HFF-Myc (cell line): Measurements from ENCODE around the gene OTOP3.
A peak's percentile ranks its signal among the peaks of the same experiment; 100 is the strongest.
"Not testable (repeated sequence)": the region's sequence is repeated elsewhere in the genome, so short reads cannot be mapped to it uniquely, and the experiment has no call there.

ENCODE experiments used
- DNase-seq: peaks from one replicate; pipeline ENCODE4 v3.0.0-alpha.2; 2011; ENCODE audit warnings: low read depth; ENCODE audit errors: extremely low read depth
- H3K4me3 ChIP-seq: replicated peaks from 2 replicates; pipeline ENCODE4 v1.5.1; 2011; ENCODE audit warnings: low read depth, mild to moderate bottlenecking, control low read depth, low read length
- TF ChIP-seq, protein P1 (sequence below): IDR thresholded peaks from 2 replicates; pipeline ENCODE4 v1.5.1; 2012; ENCODE audit warnings: mild to moderate bottlenecking, low read depth, low read length, control low read depth; ENCODE audit errors: missing control alignments

OTOP3 gene

DNA sequence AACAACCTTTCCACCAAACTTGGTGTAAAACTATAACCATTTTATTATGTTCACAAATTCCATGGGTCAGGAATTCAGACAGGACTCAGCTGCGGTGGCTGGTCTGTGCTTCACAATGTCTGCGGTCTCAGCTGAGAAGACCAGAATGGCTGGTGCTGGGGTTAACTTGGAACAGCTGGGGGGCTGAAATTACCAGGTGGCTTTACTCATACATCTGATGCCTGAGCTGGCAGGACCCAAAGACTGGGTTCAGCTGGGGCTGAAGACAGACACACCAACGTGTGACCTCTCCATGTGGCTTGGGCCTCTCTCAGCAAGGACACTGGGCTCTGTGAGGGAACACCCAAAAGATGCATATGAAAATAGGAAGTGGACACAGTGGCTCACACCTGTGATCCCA, 42.5 kb downstream of the OTOP3 start:
- H3K4me3 ChIP-seq: no peak overlapping the region
- TF ChIP-seq, protein P1, sequence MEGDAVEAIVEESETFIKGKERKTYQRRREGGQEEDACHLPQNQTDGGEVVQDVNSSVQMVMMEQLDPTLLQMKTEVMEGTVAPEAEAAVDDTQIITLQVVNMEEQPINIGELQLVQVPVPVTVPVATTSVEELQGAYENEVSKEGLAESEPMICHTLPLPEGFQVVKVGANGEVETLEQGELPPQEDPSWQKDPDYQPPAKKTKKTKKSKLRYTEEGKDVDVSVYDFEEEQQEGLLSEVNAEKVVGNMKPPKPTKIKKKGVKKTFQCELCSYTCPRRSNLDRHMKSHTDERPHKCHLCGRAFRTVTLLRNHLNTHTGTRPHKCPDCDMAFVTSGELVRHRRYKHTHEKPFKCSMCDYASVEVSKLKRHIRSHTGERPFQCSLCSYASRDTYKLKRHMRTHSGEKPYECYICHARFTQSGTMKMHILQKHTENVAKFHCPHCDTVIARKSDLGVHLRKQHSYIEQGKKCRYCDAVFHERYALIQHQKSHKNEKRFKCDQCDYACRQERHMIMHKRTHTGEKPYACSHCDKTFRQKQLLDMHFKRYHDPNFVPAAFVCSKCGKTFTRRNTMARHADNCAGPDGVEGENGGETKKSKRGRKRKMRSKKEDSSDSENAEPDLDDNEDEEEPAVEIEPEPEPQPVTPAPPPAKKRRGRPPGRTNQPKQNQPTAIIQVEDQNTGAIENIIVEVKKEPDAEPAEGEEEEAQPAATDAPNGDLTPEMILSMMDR: no peak
- DNase-seq: no peak

DNA sequence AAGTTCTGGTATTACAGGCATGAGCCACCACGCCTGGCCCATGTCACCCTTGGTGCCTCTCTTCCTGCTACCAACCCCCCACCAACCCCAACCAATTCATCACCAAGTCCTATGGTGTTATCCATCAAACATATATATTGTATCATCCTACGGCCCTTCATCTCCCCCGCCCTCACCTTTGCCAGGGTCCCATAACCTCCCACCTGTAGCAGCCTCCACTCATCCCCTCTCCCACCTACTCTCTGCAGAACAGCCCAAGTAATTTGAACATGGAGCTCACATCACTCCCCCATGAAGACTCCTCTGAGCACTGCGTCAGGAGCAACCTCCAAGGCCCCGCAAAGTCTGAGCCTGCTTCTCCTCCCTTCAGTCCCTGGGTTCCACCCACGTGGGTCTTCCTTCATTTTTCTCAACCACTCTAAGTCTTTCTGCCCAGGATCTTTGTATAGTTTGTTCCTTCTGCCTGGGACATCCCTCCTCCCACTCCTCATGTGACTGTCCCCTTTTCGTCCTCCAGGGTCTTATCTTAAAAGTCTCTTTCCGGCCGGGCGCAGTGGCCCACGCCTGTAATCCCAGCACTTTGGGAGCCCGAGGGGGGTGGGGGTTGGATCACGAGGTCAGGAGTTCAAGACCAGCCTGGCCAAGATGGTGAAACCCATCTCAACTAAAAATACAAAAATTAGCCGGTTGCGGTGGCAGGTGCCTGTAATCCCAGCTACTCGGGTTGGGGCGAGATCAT, 43.9 kb downstream of the OTOP3 start:
- TF ChIP-seq, protein P1: no peak
- no peak for DNase-seq
- no peak overlapping the region for H3K4me3 ChIP-seq

DNA sequence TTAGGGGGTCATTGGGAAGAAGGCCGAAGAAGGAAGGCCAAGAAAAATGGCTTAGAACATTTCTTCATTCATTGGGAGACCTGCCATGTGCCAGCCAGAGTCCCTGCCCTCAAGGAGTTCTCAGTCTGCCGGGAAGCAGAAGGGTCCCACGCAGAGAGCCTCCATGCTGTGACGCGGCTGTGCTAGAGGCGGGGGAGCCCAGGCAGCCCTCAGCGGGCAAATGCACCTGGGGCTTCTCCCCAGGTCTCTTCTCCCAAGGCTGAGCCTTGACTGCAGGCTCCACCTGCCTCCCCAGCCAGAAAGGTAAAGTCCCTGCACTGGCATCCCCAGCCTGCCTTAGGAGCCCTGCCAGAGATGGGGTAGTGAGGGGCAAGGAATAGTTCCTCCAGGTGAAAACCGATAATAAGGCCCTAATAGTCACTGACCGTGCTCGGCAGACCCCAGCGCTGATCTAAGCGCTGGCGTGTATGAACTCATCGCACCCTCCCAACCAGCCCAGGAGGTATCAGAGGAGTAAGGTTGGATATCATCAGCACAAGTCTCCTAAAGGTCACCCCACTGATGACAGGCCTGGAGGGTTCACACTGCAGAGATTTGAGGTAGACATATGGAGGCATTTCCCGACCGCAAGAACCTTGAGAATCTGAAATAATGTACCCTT, 45.8 kb downstream of the OTOP3 start:
- H3K4me3 ChIP-seq: peak overlapping the region; percentile 56
- TF ChIP-seq, protein P1: no peak
- no peak for DNase-seq

DNA sequence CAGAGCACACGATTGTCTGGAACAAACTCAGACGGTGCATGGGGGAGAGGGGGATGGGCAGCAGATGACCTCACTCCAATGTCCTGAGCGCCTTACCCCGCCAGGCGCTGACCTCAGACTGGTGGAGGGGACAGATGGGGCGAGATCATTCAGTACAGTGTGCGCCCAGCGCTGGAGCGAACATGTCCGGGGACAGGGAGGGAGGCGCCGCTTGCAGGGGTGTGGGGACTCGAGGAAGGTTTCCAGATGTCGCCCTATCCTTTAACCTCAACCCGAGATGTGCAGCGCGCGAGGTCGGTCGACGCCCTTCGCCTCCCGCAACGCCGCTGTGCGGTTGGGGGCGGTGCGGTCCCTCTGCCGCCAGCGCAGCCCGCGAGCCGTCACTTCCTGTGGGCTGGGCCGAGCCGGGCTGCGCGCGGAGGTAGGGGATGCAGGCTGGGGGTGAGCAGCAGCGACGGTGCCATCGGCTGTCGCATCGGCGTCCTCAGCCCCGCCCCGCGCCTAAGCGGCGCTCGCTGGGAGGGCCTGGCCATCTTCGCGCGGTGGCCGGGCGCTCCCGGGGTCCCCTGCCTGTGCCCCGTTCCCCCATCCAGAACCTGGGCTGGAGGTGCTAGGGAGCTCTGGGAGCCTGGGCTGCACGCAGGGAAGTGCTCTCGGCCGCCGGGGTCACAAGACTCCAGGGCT, 46.4 kb downstream of the OTOP3 start:
- DNase-seq: no peak
- peak overlapping the region; percentile 56 for H3K4me3 ChIP-seq
- TF ChIP-seq, protein P1: no peak

DNA sequence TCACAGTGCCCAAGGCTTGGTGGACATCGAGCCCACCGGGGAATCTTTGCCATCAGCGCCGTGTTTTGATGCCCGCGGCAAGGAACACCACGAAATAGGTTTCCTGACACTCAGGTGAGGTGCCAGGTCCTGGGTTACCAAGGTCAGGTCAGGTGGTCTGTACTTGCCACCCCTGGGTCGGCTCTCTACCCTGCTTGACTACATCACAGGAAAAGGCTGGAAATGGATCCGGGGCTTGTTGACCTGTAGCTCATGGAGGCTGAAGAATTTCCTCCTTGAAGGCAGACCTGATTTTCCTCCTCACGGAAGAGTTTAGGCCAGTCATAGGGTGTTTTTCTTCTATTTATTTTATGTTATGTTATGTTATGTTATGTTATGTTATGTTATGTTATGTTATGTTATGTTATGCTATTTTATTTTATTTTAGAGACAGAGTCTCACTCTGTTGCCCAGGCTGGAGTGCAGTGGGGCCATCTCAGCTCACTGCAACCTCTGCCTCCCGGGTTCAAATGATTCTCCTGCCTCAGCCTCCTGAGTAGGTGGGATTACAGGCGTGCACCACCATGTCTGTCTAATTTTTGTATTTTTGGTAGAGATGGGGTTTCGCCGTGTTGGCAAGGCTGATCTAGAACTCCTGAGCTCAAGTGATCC, 47.1 kb downstream of the OTOP3 start:
- DNase-seq: not testable (repeated sequence)
- peak overlapping the region; percentile 56 for H3K4me3 ChIP-seq

DNA sequence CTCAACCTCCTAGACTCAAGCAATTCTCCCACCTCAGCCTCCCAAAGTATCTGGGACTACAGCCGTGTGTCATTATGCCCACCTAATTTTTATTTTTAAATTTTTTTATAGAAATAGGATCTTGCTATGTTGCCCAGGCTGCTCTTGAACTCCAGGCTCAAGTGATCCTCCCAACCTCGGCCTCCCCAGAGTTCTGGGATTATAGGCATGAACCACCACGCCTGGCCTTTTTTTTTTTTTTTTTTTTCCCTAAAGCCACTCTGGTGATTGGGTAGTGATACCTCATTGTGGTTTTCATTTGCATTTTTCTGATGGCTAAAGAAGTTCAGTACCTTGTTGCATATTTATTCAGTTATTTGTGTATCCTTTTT, 50.5 kb downstream of the OTOP3 start:
- no peak for DNase-seq
- TF ChIP-seq, protein P1: no peak
- no peak overlapping the region for H3K4me3 ChIP-seq

DNA sequence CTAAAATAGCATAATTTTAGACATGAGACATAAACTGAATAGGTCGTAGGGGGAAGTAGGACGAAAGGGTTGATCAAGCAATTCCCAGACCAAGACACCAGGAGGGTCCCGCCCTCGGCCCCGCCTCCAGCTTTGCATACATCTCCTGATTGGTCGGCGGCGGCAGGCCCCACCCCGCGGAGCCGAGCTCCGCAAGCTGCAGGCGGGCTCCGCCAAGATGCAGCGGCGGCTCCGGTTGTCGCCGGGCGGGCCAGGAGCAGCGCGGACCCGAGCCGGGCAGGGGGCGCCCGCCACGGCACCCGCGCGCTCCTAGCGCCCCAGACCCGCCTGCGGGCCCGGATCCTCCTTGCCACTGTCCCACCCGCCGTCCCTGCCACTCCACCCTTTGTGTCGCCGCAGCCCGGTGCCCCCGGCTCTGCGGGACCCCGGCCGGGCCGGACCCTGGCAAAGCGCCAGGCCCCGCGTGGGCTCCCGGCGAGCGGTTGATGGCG, 51.8 kb downstream of the OTOP3 start, which contains the start of gene CDR2L:
TSS of gene CDR2L (plus strand) at position 215 of the 491 bp plus-strand sequence. CDS start 412 bp downstream, outside the sequence.
- peak within 1 kb of the TSS; percentile 59 for H3K4me3 ChIP-seq
- no peak for DNase-seq
- TF ChIP-seq, protein P1: no peak
